ENCODE measurements around the gene ALOXE3.

GRCh38 chr17:8048736-8049135, 69.6 kb downstream of the ALOXE3 start:
- no peak for TF ChIP-seq SUZ12 (IDR thresholded peaks at IDR 0.05)
- TF ChIP-seq SP1 (IDR thresholded peaks at IDR 0.05): no peak
